Activated CD4-positive, alpha-beta memory T cell treated with anti-CD3 and anti-CD28 coated beads for 36 hours (primary cell): ENCODE data around the gene TUBGCP4. TPM values are rescaled to one million over a fixed set of nuclear protein-coding genes. Genes with fewer than 3 reads are reported as not detected.

Source experiments
- CTCF ChIA-PET: fragments of 350-600 bp; sonication (Branson Sonifier 250); formaldehyde crosslinking; loops from one replicate; lab custom pipeline; 2021; ENCODE audit warnings: antibody characterized with exemption, inconsistent platforms; lab: Charles Lee
- POLR2A ChIA-PET: fragments of 350-600 bp; sonication (Branson Sonifier 250); formaldehyde crosslinking; loops from one replicate; lab custom pipeline; 2021; ENCODE audit warnings: antibody characterized with exemption; lab: Charles Lee
- DNase-seq: peaks from one replicate; pipeline ENCODE4 v3.0.0-alpha.2; 2020
- H3K27ac Mint-ChIP-seq: one replicate; pipeline ENCODE4 v1.8.0; 2021; ENCODE audit warnings: mixed read lengths
- H3K27me3 Mint-ChIP-seq: one replicate; pipeline ENCODE4 v1.8.0; 2021; ENCODE audit warnings: mixed read lengths
- H3K36me3 Mint-ChIP-seq: one replicate; pipeline ENCODE4 v1.8.0; 2021; ENCODE audit warnings: mixed read lengths
- H3K4me1 Mint-ChIP-seq: one replicate; pipeline ENCODE4 v1.8.0; 2021; ENCODE audit warnings: low read depth, mixed read lengths
- H3K4me3 Mint-ChIP-seq: one replicate; pipeline ENCODE4 v1.8.0; 2021; ENCODE audit warnings: mild to moderate bottlenecking, mixed read lengths
- H3K9me3 Mint-ChIP-seq: one replicate; pipeline ENCODE4 v1.8.0; 2021; ENCODE audit warnings: mixed read lengths
- intact Hi-C: fragments of 100-400 bp; cut with micrococcal nuclease; formaldehyde crosslinking; loops from one replicate; pipeline ENCODE4 v1.15.1; 2023
- total RNA-seq, 2 experiments: library from RNA; stranded (reverse); gene quantifications; one replicate each; pipeline ENCODE4 v1.2.3, GENCODE V29; 2021

TUBGCP4 gene
- total RNA-seq, 2 experiments from 2014 or later = 37.3 to 37.6 TPM

- Mint-ChIP-seq H3K9me3 (no peaks in the 10 kb centered on the region), H3K27me3 (no peaks in the 10 kb centered on the region), H3K27ac (no peak overlapping the region), H3K36me3 (peaks cover 17% of the 10 kb centered on the region), H3K4me3 (no peak overlapping the region), H3K4me1 (no peaks in the 10 kb centered on the region)
- intact Hi-C loops = no loop called here
- CTCF ChIA-PET = no interaction called here
- POLR2A ChIA-PET = interaction anchor here (0.8 kb wide), 1 partner anchor 23 kb away, joined by 3 read pairs; no protein-coding TSS in a partner anchor
- no peak for DNase-seq
Observed at GRCh38 chr15:43434446-43434845, 63.5 kb downstream of the TUBGCP4 start.

GRCh38 chr15:43436395-43436794 lies 65.5 kb downstream of the TUBGCP4 start:
- peaks cover 8% of the 10 kb centered on the region for H3K4me1 Mint-ChIP-seq
- CTCF ChIA-PET = no interaction called here
- POLR2A ChIA-PET = no interaction called here
- DNase-seq = no peak
- H3K9me3 Mint-ChIP-seq = no peaks in the 10 kb centered on the region
- peaks cover 23% of the 10 kb centered on the region for H3K36me3 Mint-ChIP-seq
- intact Hi-C loops = no loop called here
- no peak overlapping the region for H3K27ac Mint-ChIP-seq
- no peaks in the 10 kb centered on the region for H3K27me3 Mint-ChIP-seq
- no peak overlapping the region for H3K4me3 Mint-ChIP-seq

- no peaks in the 10 kb centered on the region for H3K27me3 Mint-ChIP-seq
- H3K4me3 Mint-ChIP-seq = no peak overlapping the region
- DNase-seq = no peak
- H3K27ac Mint-ChIP-seq = no peak overlapping the region
- H3K36me3 Mint-ChIP-seq = peaks cover 14% of the 10 kb centered on the region
- ChIA-PET CTCF (interaction anchor here (3.2 kb wide), 1 partner anchor 75 kb away, joined by 54 read pairs; no protein-coding TSS in a partner anchor), POLR2A (no interaction called here)
- H3K4me1 Mint-ChIP-seq = peaks cover 11% of the 10 kb centered on the region
- H3K9me3 Mint-ChIP-seq = no peaks in the 10 kb centered on the region
- intact Hi-C loops = no loop called here
Observed at GRCh38 chr15:43439268-43439667, 68.4 kb downstream of the TUBGCP4 start.

- Mint-ChIP-seq H3K36me3 (peaks cover 12% of the 10 kb centered on the region), H3K4me3 (peak overlapping the region; percentile 36), H3K27ac (peak overlapping the region; percentile 87), H3K4me1 (peaks cover 11% of the 10 kb centered on the region), H3K9me3 (no peaks in the 10 kb centered on the region), H3K27me3 (no peaks in the 10 kb centered on the region)
- ChIA-PET CTCF (interaction anchor here (0.6 to 3.2 kb wide), 23 partner anchors 12 to 714 kb away, joined by 3 to 54 read pairs (median 4); partner anchors contain the start of genes MFAP1 and TP53BP1), POLR2A (interaction anchor here (1.3 to 2.1 kb wide), 2 partner anchors 70 to 71 kb away, joined by 4 to 17 read pairs; partner anchors contain the start of genes TUBGCP4 and ZSCAN29)
- peak; percentile 61 for DNase-seq
- intact Hi-C loops = loop anchor here (1.0 to 5.0 kb wide), 2 partner anchors 52 to 70 kb away; partner anchors contain the start of gene TP53BP1
Observed at GRCh38 chr15:43440721-43441281, 69.9 kb downstream of the TUBGCP4 start.

GRCh38 chr15:43441316-43441715 lies 70.4 kb downstream of the TUBGCP4 start:
- POLR2A ChIA-PET = interaction anchor here (0.6 to 2.1 kb wide), 3 partner anchors 70 to 295 kb away, joined by 3 to 17 read pairs (median 4); partner anchors contain the start of genes TUBGCP4 and ZSCAN29
- Mint-ChIP-seq H3K4me1 (peaks cover 12% of the 10 kb centered on the region), H3K4me3 (no peak overlapping the region), H3K9me3 (no peaks in the 10 kb centered on the region), H3K27ac (peak overlapping the region; percentile 87), H3K36me3 (peaks cover 13% of the 10 kb centered on the region), H3K27me3 (no peaks in the 10 kb centered on the region)
- intact Hi-C loops = loop anchor here (1.0 to 5.0 kb wide), 2 partner anchors 51 to 69 kb away; partner anchors contain the start of gene TP53BP1
- DNase-seq = no peak
- CTCF ChIA-PET = interaction anchor here (0.6 to 3.2 kb wide), 22 partner anchors 11 to 387 kb away, joined by 3 to 54 read pairs (median 4); partner anchors contain the start of genes MFAP1 and TP53BP1

GRCh38 chr15:43446344-43446743 lies 75.4 kb downstream of the TUBGCP4 start:
- ChIA-PET CTCF (interaction anchor here (0.6 kb wide), 1 partner anchor 49 kb away, joined by 3 read pairs; no protein-coding TSS in a partner anchor), POLR2A (no interaction called here)
- H3K36me3 Mint-ChIP-seq = peaks cover 6% of the 10 kb centered on the region
- H3K4me3 Mint-ChIP-seq = no peak overlapping the region
- H3K27ac Mint-ChIP-seq = peak overlapping the region; percentile 7
- intact Hi-C loops = no loop called here
- H3K27me3 Mint-ChIP-seq = no peaks in the 10 kb centered on the region
- DNase-seq = no peak
- no peaks in the 10 kb centered on the region for H3K9me3 Mint-ChIP-seq
- peaks cover 15% of the 10 kb centered on the region for H3K4me1 Mint-ChIP-seq

GRCh38 chr15:43449981-43450380 lies 79.1 kb downstream of the TUBGCP4 start:
- no peak for DNase-seq
- H3K9me3 Mint-ChIP-seq = no peaks in the 10 kb centered on the region
- H3K4me3 Mint-ChIP-seq = no peak overlapping the region
- ChIA-PET POLR2A (no interaction called here), CTCF (no interaction called here)
- H3K4me1 Mint-ChIP-seq = peaks cover 12% of the 10 kb centered on the region
- no peak overlapping the region for H3K27ac Mint-ChIP-seq
- peaks cover 6% of the 10 kb centered on the region for H3K36me3 Mint-ChIP-seq
- H3K27me3 Mint-ChIP-seq = no peaks in the 10 kb centered on the region
- intact Hi-C loops = no loop called here

Other genes starting within 250 kb of the TUBGCP4 start
- 10 to 100 TPM; 11.3 to 12.7 TPM for gene TMEM62, start 237.5 kb upstream of the TUBGCP4 start, total RNA-seq
- gene CCNDBP1, start 185.7 kb upstream of the TUBGCP4 start, total RNA-seq = 10 to 100 TPM; 79.5 to 80.6 TPM
- not detected for gene EPB42, start 150.1 kb upstream of the TUBGCP4 start, total RNA-seq
- gene TGM5, start 104.2 kb upstream of the TUBGCP4 start, total RNA-seq = not detected
- not detected for gene TGM7, start 68.8 kb upstream of the TUBGCP4 start, total RNA-seq
- 1 to 10 TPM; 7.7 to 9.1 TPM for gene LCMT2, start 40.5 kb upstream of the TUBGCP4 start, total RNA-seq
- gene ZSCAN29, start 58 bp upstream of the TUBGCP4 start, total RNA-seq = 10 to 100 TPM; 20.6 to 20.9 TPM
- gene TP53BP1, start 122.1 kb downstream of the TUBGCP4 start, total RNA-seq = 10 to 100 TPM; 26.4 to 32.0 TPM
- 1 to 10 TPM; 1.5 TPM for gene MAP1A, start 146.5 kb downstream of the TUBGCP4 start, total RNA-seq
- 10 to 100 TPM; 38.6 to 44.2 TPM for gene PPIP5K1, start 219.1 kb downstream of the TUBGCP4 start, total RNA-seq
- under 1 TPM in 1 of 2 experiments, not detected in 1; 0.36 TPM for gene CKMT1B, start 222.9 kb downstream of the TUBGCP4 start, total RNA-seq
- gene STRC, start 247.7 kb downstream of the TUBGCP4 start, total RNA-seq = under 1 TPM; 0.44 to 0.57 TPM